HepG2 (cell line): Measurements from ENCODE around the gene DCDC2. TPM values are rescaled to one million over a fixed set of nuclear protein-coding genes. Genes with fewer than 3 reads are reported as not detected.

Experiments
- AHR ChIP-seq: IDR thresholded peaks from 2 replicates; pipeline ENCODE4 v1.6.1; 2018; ENCODE audit warnings: missing genetic modification reagents, missing compliant biosample characterization
- CHCHD3 ChIP-seq: sonication (generic); formaldehyde crosslinking; IDR thresholded peaks from 2 replicates; pipeline ENCODE4 v1.8.0; 2022; ENCODE audit warnings: mild to moderate bottlenecking, missing genetic modification reagents, moderate library complexity
- CHD4 ChIP-seq: fragments of 200-600 bp; sonication (generic); IDR thresholded peaks from 2 replicates; pipeline ENCODE4 v1.7.0; 2017; ENCODE audit warnings: mild to moderate bottlenecking, low read length, borderline replicate concordance
- HDAC1 ChIP-seq: sonication (generic); formaldehyde crosslinking; IDR thresholded peaks from 2 replicates; pipeline ENCODE4 v1.5.1; 2020; ENCODE audit warnings: mild to moderate bottlenecking, missing genetic modification reagents
- HIC2 ChIP-seq: sonication (generic); formaldehyde crosslinking; IDR thresholded peaks from 2 replicates; pipeline ENCODE4 v1.9.0; 2022; ENCODE audit warnings: low read depth, missing genetic modification reagents
- HMG20B ChIP-seq: conservative IDR thresholded peaks from 2 replicates; pipeline ENCODE4 v1.6.1; 2016; ENCODE audit warnings: missing genetic modification reagents, missing compliant biosample characterization
- KLF15 ChIP-seq: sonication (generic); formaldehyde crosslinking; IDR thresholded peaks from 2 replicates; pipeline ENCODE4 v1.8.1; 2023; ENCODE audit warnings: borderline replicate concordance, mild to moderate bottlenecking, inconsistent platforms, missing genetic modification reagents, mixed read lengths
- MTA3 ChIP-seq: sonication (generic); formaldehyde crosslinking; IDR thresholded peaks from 2 replicates; pipeline ENCODE4 v1.4.0; 2020; ENCODE audit warnings: missing genetic modification reagents
- NFRKB ChIP-seq: fragments of 450-650 bp; IDR thresholded peaks from 2 replicates; pipeline ENCODE4 v1.6.1; 2017
- ONECUT2 ChIP-seq: sonication (generic); formaldehyde crosslinking; IDR thresholded peaks from 2 replicates; pipeline ENCODE4 v1.4.0; 2020; ENCODE audit warnings: missing genetic modification reagents
- WIZ ChIP-seq: sonication (generic); formaldehyde crosslinking; IDR thresholded peaks from 2 replicates; pipeline ENCODE4 v1.5.1; 2020; ENCODE audit warnings: mild to moderate bottlenecking, missing genetic modification reagents
- XBP1 ChIP-seq: sonication (generic); formaldehyde crosslinking; IDR thresholded peaks from 2 replicates; pipeline ENCODE4 v1.5.0; 2020; ENCODE audit warnings: missing genetic modification reagents
- YEATS4 ChIP-seq: sonication (generic); formaldehyde crosslinking; IDR thresholded peaks from 2 replicates; pipeline ENCODE4 v1.4.0; 2020; ENCODE audit warnings: missing genetic modification reagents, borderline replicate concordance
- ZBTB38 ChIP-seq: sonication (generic); formaldehyde crosslinking; IDR thresholded peaks from 2 replicates; pipeline ENCODE4 v1.5.1; 2020; ENCODE audit warnings: mild to moderate bottlenecking, missing genetic modification reagents
- ZHX1 ChIP-seq: sonication (generic); formaldehyde crosslinking; IDR thresholded peaks from 2 replicates; pipeline ENCODE4 v1.8.1; 2022; ENCODE audit warnings: low read depth, mild to moderate bottlenecking, missing genetic modification reagents
- ZNF121 ChIP-seq: sonication (generic); formaldehyde crosslinking; IDR thresholded peaks from 2 replicates; pipeline ENCODE4 v1.5.0; 2020; ENCODE audit warnings: mild to moderate bottlenecking, missing genetic modification reagents
- ZNF382 ChIP-seq: sonication (generic); formaldehyde crosslinking; IDR thresholded peaks from 2 replicates; pipeline ENCODE4 v1.5.0; 2020; ENCODE audit warnings: missing genetic modification reagents, mild to moderate bottlenecking, borderline replicate concordance
- ZNF430 ChIP-seq: sonication (generic); formaldehyde crosslinking; IDR thresholded peaks from 2 replicates; pipeline ENCODE4 v1.9.0; 2021; ENCODE audit warnings: mild to moderate bottlenecking, missing genetic modification reagents
- ZNF431 ChIP-seq: sonication (generic); formaldehyde crosslinking; IDR thresholded peaks from 2 replicates; pipeline ENCODE4 v1.9.0; 2022; ENCODE audit warnings: missing genetic modification reagents, low read depth, mild to moderate bottlenecking, borderline replicate concordance
- ZNF432 ChIP-seq: sonication (generic); formaldehyde crosslinking; IDR thresholded peaks from 2 replicates; pipeline ENCODE4 v1.5.0; 2020; ENCODE audit warnings: missing genetic modification reagents, mild to moderate bottlenecking, borderline replicate concordance
- ZSCAN9 ChIP-seq: IDR thresholded peaks from 2 replicates; pipeline ENCODE4 v1.6.1; 2016; ENCODE audit warnings: borderline replicate concordance
- polyA plus RNA-seq, 8 experiments: library from polyadenylated mRNA; depleted of rRNA in 3 of 8; stranded (reverse) in 7 of 8; unstranded in 1 of 8; fragments of >200 nt; fragmentation: Illumina TruSeq in 4 of 8; extraction: Trizol in 4 of 8; gene quantifications; 2 replicates each; pipeline versions ENCODE4 v1.2.1 to v1.2.3, GENCODE V29; 2011 to 2016; ENCODE audit warnings: low read depth in 4 of 8, missing spikeins in 1 of 8, mixed read lengths in 1 of 8; ENCODE audit not compliant: insufficient read depth in 1 of 8
- total RNA-seq, 5 experiments: library from RNA; depleted of rRNA; stranded (reverse); fragments of >200 nt; fragmentation: Illumina TruSeq; extraction: Trizol; gene quantifications; 2 replicates each; pipeline ENCODE4 v1.2.3, GENCODE V29; 2016; ENCODE audit warnings: low read depth in 1 of 5
- TF ChIP-seq, protein P1 (sequence below), 2 experiments: IDR thresholded peaks; 2 replicates each; pipeline ENCODE4 v1.6.1; 2011 to 2012; ENCODE audit warnings: low read length in 2 of 2, borderline replicate concordance in 1 of 2, low read depth in 1 of 2, mild to moderate bottlenecking in 1 of 2, moderate library complexity in 1 of 2
- TF ChIP-seq, protein P2 (sequence below): sonication (generic); formaldehyde crosslinking; IDR thresholded peaks from 2 replicates; pipeline ENCODE4 v1.8.1; 2023; ENCODE audit warnings: missing genetic modification reagents, inconsistent platforms, borderline replicate concordance

The DCDC2 gene
- total and polyA plus RNA-seq, 2 of the 13 experiments (the other 11 are each of a cell fraction or from before 2014, with no cell fraction given): 9.0 to 36.2 TPM

- TF ChIP-seq, protein P1, sequence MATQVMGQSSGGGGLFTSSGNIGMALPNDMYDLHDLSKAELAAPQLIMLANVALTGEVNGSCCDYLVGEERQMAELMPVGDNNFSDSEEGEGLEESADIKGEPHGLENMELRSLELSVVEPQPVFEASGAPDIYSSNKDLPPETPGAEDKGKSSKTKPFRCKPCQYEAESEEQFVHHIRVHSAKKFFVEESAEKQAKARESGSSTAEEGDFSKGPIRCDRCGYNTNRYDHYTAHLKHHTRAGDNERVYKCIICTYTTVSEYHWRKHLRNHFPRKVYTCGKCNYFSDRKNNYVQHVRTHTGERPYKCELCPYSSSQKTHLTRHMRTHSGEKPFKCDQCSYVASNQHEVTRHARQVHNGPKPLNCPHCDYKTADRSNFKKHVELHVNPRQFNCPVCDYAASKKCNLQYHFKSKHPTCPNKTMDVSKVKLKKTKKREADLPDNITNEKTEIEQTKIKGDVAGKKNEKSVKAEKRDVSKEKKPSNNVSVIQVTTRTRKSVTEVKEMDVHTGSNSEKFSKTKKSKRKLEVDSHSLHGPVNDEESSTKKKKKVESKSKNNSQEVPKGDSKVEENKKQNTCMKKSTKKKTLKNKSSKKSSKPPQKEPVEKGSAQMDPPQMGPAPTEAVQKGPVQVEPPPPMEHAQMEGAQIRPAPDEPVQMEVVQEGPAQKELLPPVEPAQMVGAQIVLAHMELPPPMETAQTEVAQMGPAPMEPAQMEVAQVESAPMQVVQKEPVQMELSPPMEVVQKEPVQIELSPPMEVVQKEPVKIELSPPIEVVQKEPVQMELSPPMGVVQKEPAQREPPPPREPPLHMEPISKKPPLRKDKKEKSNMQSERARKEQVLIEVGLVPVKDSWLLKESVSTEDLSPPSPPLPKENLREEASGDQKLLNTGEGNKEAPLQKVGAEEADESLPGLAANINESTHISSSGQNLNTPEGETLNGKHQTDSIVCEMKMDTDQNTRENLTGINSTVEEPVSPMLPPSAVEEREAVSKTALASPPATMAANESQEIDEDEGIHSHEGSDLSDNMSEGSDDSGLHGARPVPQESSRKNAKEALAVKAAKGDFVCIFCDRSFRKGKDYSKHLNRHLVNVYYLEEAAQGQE (IDR thresholded peaks at IDR 0.05; ENCODE audit: borderline replicate concordance in 1 of 2, low read depth in 1 of 2, low read length in 2 of 2): no peak
- TF ChIP-seq HDAC1 (CRISPR knock-in tag): 0 out of 2 replicates have a peak, but pooled peaks have one; percentile 22
- TF ChIP-seq HMG20B: no peak
- no peak for TF ChIP-seq ZNF382 (CRISPR knock-in tag)
- peak; percentile 91 for TF ChIP-seq ONECUT2 (CRISPR knock-in tag)
- TF ChIP-seq NFRKB: no peak
- TF ChIP-seq MTA3: no peak
- TF ChIP-seq XBP1: no peak
- TF ChIP-seq ZHX1 (CRISPR knock-in tag): no peak
- TF ChIP-seq HIC2 (CRISPR knock-in tag): no peak
- no peak for TF ChIP-seq CHCHD3 (CRISPR knock-in tag)
- TF ChIP-seq ZNF431: no peak
- no peak for TF ChIP-seq ZSCAN9
- TF ChIP-seq CHD4: no peak
- TF ChIP-seq ZNF430 (CRISPR knock-in tag): no peak
- no peak for TF ChIP-seq AHR (CRISPR knock-in tag)
- no peak for TF ChIP-seq ZBTB38 (CRISPR knock-in tag)
- TF ChIP-seq, protein P2, sequence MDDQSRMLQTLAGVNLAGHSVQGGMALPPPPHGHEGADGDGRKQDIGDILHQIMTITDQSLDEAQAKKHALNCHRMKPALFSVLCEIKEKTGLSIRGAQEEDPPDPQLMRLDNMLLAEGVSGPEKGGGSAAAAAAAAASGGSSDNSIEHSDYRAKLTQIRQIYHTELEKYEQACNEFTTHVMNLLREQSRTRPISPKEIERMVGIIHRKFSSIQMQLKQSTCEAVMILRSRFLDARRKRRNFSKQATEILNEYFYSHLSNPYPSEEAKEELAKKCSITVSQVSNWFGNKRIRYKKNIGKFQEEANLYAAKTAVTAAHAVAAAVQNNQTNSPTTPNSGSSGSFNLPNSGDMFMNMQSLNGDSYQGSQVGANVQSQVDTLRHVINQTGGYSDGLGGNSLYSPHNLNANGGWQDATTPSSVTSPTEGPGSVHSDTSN (CRISPR knock-in tag): no peak
- TF ChIP-seq KLF15 (CRISPR knock-in tag): no peak
- peak; percentile 50; the same call in 1 of the 2 replicates for TF ChIP-seq ZNF121 (CRISPR knock-in tag)
- no peak for TF ChIP-seq ZNF432
- TF ChIP-seq YEATS4 (CRISPR knock-in tag): no peak
- TF ChIP-seq WIZ (CRISPR knock-in tag): no peak
Observed at GRCh38 chr6:24197892-24198291, 160.0 kb downstream of the DCDC2 start (continued).
